Activated CD4-positive, alpha-beta memory T cell treated with anti-CD3 and anti-CD28 coated beads for 36 hours (primary cell): ENCODE measurements around the gene GSTM3. TPM values are rescaled to one million over a fixed set of nuclear protein-coding genes. Genes with fewer than 3 reads are reported as not detected.

ENCODE experiments used
- CTCF ChIA-PET: fragments of 350-600 bp; sonication (Branson Sonifier 250); formaldehyde crosslinking; loops from one replicate; lab custom pipeline; 2021; ENCODE audit warnings: antibody characterized with exemption, inconsistent platforms; lab: Charles Lee
- POLR2A ChIA-PET: fragments of 350-600 bp; sonication (Branson Sonifier 250); formaldehyde crosslinking; loops from one replicate; lab custom pipeline; 2021; ENCODE audit warnings: antibody characterized with exemption; lab: Charles Lee
- DNase-seq: peaks from one replicate; pipeline ENCODE4 v3.0.0-alpha.2; 2020
- H3K27ac Mint-ChIP-seq: one replicate; pipeline ENCODE4 v1.8.0; 2021; ENCODE audit warnings: mixed read lengths
- H3K27me3 Mint-ChIP-seq: one replicate; pipeline ENCODE4 v1.8.0; 2021; ENCODE audit warnings: mixed read lengths
- H3K36me3 Mint-ChIP-seq: one replicate; pipeline ENCODE4 v1.8.0; 2021; ENCODE audit warnings: mixed read lengths
- H3K4me1 Mint-ChIP-seq: one replicate; pipeline ENCODE4 v1.8.0; 2021; ENCODE audit warnings: low read depth, mixed read lengths
- H3K4me3 Mint-ChIP-seq: one replicate; pipeline ENCODE4 v1.8.0; 2021; ENCODE audit warnings: mild to moderate bottlenecking, mixed read lengths
- H3K9me3 Mint-ChIP-seq: one replicate; pipeline ENCODE4 v1.8.0; 2021; ENCODE audit warnings: mixed read lengths
- intact Hi-C: fragments of 100-400 bp; cut with micrococcal nuclease; formaldehyde crosslinking; loops from one replicate; pipeline ENCODE4 v1.15.1; 2023
- total RNA-seq, 2 experiments: library from RNA; stranded (reverse); gene quantifications; one replicate each; pipeline ENCODE4 v1.2.3, GENCODE V29; 2021

Gene GSTM3
- total RNA-seq, 2 experiments from 2014 or later: 1.6 to 2.1 TPM

DNA sequence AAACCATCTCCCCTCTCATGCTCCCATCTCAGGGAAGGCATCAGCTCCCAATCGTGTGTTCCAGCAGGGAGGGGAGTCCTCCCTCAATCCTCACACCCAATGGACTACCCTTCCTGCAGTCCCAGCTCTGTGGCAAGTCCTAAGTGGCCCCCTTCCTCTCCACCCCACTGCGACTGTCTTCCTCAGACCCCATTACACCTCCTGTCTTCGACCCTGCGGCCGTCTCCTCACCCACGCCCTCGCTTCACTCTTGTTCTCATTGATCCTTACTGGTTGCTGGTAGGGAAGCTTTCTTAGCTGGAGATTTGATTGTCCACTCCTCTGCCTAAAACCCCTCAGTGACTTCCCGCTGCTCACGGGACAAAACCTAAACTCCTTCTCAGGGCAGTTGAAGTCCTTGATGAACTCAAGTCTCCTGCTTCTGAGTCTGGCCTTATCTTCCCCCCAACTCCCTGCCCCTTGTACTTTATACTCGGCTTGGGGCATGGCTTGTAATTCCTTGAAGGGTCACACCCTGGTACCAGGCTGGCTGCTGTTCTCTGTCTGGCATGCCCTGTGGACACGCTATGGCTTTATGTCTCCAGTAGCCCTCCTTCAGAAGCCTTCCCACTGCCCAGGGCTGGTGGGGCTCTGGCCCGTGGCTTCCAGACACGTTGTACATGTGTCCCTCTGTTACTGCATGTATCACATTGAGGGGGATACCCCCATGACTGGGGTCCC lies 25.2 kb upstream of the GSTM3 start:
- ChIA-PET POLR2A (no interaction called here), CTCF (interaction anchor here (0.9 kb wide), 1 partner anchor 219 kb away, joined by 4 read pairs; the partner anchor contains the start of gene AHCYL1)
- no peaks in the 10 kb centered on the region for H3K27me3 Mint-ChIP-seq
- H3K9me3 Mint-ChIP-seq: no peaks in the 10 kb centered on the region
- intact Hi-C loops: no loop called here
- H3K4me1 Mint-ChIP-seq: no peaks in the 10 kb centered on the region
- H3K36me3 Mint-ChIP-seq: no peaks in the 10 kb centered on the region
- H3K27ac Mint-ChIP-seq: no peak overlapping the region
- DNase-seq: peak; percentile 6
- H3K4me3 Mint-ChIP-seq: no peak overlapping the region

GRCh38 chr1:109765483-109765815 lies 24.6 kb upstream of the GSTM3 start:
- Mint-ChIP-seq H3K9me3 (no peaks in the 10 kb centered on the region), H3K27me3 (no peaks in the 10 kb centered on the region), H3K4me3 (no peak overlapping the region), H3K36me3 (no peaks in the 10 kb centered on the region), H3K4me1 (no peaks in the 10 kb centered on the region), H3K27ac (no peak overlapping the region)
- intact Hi-C loops: no loop called here
- CTCF ChIA-PET: no interaction called here
- POLR2A ChIA-PET: no interaction called here
- no peak for DNase-seq

DNA sequence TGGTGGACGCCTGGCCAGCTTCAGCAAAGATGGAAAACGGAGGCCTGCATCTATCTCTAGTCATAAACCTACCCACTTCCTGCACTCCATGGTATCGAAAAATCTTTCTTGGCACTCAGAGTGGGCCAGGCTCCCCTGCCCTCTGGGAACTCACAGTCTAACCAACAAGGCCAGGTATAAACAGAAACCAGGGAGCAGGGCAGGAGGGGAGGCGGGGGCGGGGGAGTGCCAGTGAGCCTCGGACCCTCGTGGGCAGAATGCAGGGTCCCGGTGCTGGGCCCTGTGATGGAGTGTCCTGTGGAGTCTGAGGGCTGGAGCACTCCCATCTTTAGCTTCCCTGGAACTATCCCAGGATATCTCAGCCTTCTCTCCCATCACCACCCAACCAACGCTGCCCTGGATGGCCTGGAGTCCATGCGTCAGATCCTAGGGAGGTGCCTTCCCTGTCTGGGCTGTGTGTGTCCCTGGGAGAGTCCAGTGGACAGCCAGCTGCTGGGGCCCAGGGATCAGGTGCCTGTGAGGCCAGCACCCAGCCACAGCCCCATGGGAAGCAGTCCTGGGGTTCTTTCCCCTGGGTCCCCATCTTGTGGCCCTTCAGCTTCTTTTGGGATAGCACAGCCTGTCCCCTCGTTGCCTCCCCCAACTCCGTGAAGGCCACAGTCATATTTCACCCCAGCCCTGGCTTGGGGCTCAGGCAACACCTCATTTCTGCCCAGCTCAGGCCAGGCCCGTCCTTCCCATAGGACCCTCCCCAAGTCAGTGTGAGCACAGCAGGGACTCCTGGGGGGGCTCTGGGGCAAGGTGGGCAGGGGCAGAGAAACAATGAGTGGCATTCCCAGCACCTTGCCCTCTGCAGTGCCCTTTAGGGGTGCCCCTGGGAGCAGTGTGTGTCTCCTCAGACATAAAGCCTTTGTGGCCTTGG lies 24.0 kb upstream of the GSTM3 start:
- peak; percentile 6 for DNase-seq
- intact Hi-C loops: no loop called here
- Mint-ChIP-seq H3K27me3 (no peaks in the 10 kb centered on the region), H3K4me1 (no peaks in the 10 kb centered on the region), H3K36me3 (no peaks in the 10 kb centered on the region), H3K4me3 (no peak overlapping the region), H3K27ac (no peak overlapping the region), H3K9me3 (no peaks in the 10 kb centered on the region)
- ChIA-PET CTCF (interaction anchor here (0.5 to 1.4 kb wide), 4 partner anchors 9 to 488 kb away, joined by 3 read pairs; no protein-coding TSS in a partner anchor), POLR2A (no interaction called here)

- no peak within 1 kb of the TSS for H3K4me3 Mint-ChIP-seq
- no peaks in the 10 kb centered on the region for H3K36me3 Mint-ChIP-seq
- DNase-seq: peak; percentile 6
- no peaks in the 10 kb centered on the region for H3K27me3 Mint-ChIP-seq
- H3K9me3 Mint-ChIP-seq: no peaks in the 10 kb centered on the region
- no peak within 1 kb of the TSS for H3K27ac Mint-ChIP-seq
- CTCF ChIA-PET: interaction anchor here (0.6 to 1.4 kb wide), 4 partner anchors 10 to 221 kb away, joined by 3 read pairs; partner anchors contain the start of gene AHCYL1
- POLR2A ChIA-PET: no interaction called here
- H3K4me1 Mint-ChIP-seq: no peaks in the 10 kb centered on the region
- intact Hi-C loops: no loop called here
These were observed 23.0 kb upstream of the GSTM3 start, which contains the start of gene EPS8L3 for GRCh38 chr1:109763646-109764415. Gene EPS8L3 (minus strand): TSS chr1:109763923. CDS start chr1:109761749, 2,174 bp downstream.

GRCh38 chr1:109762821-109763645 lies 22.2 kb upstream of the GSTM3 start:
- intact Hi-C loops: no loop called here
- H3K36me3 Mint-ChIP-seq: no peaks in the 10 kb centered on the region
- CTCF ChIA-PET: interaction anchor here (0.9 to 1.4 kb wide), 3 partner anchors 123 to 222 kb away, joined by 3 to 4 read pairs (median 3); partner anchors contain the start of gene AHCYL1
- DNase-seq: no peak
- no peaks in the 10 kb centered on the region for H3K4me1 Mint-ChIP-seq
- no peak overlapping the region for H3K27ac Mint-ChIP-seq
- no peaks in the 10 kb centered on the region for H3K27me3 Mint-ChIP-seq
- H3K4me3 Mint-ChIP-seq: no peak overlapping the region
- POLR2A ChIA-PET: no interaction called here
- no peaks in the 10 kb centered on the region for H3K9me3 Mint-ChIP-seq

DNA sequence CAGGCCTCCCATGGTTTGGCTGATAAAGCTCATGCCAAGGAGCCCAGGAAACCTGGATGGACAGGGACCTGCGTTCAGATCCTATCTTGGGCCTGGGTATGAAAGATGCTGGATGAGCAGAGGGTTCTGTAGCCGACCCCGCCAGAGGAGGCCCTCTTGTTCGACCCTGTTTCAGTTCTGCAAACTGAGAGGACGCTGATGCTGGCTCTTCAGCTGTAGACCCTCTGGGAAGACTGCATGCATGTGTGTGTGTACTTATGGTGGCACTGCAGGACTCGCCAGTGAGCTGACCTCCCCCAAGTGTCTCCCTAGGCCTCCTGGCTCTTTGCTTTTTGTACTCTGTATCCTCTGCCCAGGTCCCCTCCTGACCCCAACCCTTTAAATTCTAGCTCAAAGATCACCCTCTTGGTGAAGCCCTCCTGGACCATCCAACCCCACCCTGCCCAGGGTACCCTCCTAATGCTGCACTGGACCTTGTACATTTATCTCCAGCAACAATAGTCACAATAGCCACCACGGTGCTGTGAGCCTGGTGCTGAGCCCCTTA lies 21.3 kb upstream of the GSTM3 start:
- Mint-ChIP-seq H3K4me3 (no peak overlapping the region), H3K9me3 (no peaks in the 10 kb centered on the region), H3K36me3 (no peaks in the 10 kb centered on the region), H3K27ac (no peak overlapping the region), H3K27me3 (no peaks in the 10 kb centered on the region), H3K4me1 (no peaks in the 10 kb centered on the region)
- DNase-seq: no peak
- intact Hi-C loops: no loop called here
- ChIA-PET POLR2A (no interaction called here), CTCF (interaction anchor here (1.3 kb wide), 1 partner anchor 122 kb away, joined by 4 read pairs; no protein-coding TSS in a partner anchor)

- CTCF ChIA-PET: interaction anchor here (1.3 kb wide), 1 partner anchor 122 kb away, joined by 4 read pairs; no protein-coding TSS in a partner anchor
- peak; percentile 7 for DNase-seq
- POLR2A ChIA-PET: no interaction called here
- intact Hi-C loops: no loop called here
- Mint-ChIP-seq H3K27ac (no peak overlapping the region), H3K4me3 (no peak overlapping the region), H3K9me3 (no peaks in the 10 kb centered on the region), H3K4me1 (no peaks in the 10 kb centered on the region), H3K36me3 (no peaks in the 10 kb centered on the region), H3K27me3 (no peaks in the 10 kb centered on the region)
These were observed 20.6 kb upstream of the GSTM3 start for GRCh38 chr1:109761227-109762038.

DNA sequence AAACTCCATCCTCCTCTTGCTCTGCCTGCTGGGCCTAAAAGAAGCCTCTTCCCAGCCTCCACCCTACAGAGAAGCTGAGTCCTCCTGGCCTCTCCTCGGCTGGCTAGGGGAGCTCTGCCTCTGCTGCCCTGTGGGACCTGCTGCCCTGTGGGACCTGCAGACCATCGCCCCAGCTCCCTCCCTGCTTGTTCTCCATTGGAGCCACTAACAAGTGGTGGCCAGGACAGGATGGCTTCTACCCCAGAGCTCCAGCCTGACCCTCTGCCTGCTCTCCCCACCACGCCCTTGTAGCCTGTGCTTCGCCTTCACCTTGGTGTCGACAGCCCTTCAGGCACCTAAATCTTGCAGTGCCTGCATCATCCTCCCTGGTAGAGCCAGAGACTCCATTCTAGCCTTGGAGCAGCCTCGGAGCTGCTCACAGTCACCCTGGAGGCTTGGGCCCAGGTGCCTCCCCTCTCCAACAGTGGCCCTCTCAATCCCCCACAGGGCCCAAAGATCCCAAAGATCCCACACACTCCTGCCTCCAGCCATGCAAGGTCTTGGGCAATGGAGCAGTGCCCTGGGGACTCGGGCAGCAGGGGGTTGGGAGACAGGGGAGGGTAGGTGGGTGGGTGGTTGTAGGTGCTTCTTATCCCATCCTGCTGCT lies 19.9 kb upstream of the GSTM3 start:
- no peaks in the 10 kb centered on the region for H3K4me1 Mint-ChIP-seq
- no peak for DNase-seq

DNA sequence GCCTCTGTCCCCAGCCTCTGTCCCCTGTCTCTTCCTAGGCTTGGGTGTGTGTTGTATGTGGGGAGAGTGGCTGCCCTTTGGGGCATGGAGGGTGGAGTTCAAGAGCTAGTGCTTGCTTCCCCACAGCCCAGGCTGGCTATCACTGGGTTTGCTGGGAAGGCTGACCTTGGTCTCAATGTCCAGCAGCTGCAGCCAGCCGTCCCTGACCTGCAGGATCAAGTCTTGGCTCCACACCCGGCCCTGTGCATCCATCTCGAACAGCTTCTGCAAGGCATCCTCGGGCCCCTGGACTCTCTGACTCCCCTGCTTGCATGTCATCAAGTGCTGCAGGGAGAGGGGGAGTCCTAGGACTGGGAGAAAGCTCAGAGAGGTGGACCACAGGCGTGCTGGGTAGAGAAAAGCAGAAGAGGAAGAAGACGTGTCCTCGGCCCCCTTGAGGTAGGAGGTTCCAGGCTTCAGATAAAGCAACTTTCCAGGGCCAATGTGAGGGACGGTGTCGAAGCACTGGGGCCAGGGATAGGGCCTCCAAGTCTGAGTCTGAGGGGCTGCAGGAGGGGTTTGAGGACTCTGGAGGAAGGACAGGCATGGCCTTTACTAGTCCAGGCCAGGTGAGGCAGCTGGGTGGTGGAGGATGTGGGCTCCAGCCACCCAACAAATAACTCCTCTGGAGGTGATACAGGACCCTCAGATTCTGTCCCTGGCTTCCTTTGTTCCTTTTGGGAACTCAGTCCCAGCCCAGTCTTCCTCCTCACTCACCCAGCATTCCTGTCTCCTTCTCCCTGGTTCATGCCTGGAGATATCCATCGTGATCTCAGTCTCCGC lies 18.9 kb upstream of the GSTM3 start:
- H3K27me3 Mint-ChIP-seq: no peaks in the 10 kb centered on the region
- no peaks in the 10 kb centered on the region for H3K36me3 Mint-ChIP-seq
- peak; percentile 6 for DNase-seq
- intact Hi-C loops: no loop called here
- no peaks in the 10 kb centered on the region for H3K9me3 Mint-ChIP-seq
- POLR2A ChIA-PET: no interaction called here
- H3K4me3 Mint-ChIP-seq: no peak overlapping the region
- H3K4me1 Mint-ChIP-seq: no peaks in the 10 kb centered on the region
- no peak overlapping the region for H3K27ac Mint-ChIP-seq
- CTCF ChIA-PET: interaction anchor here (1.2 kb wide), 1 partner anchor 119 kb away, joined by 5 read pairs; no protein-coding TSS in a partner anchor

More for the DNA sequence above, 19.9 kb upstream of the GSTM3 start:
- Mint-ChIP-seq H3K27me3 (no peaks in the 10 kb centered on the region), H3K9me3 (no peaks in the 10 kb centered on the region), H3K36me3 (no peaks in the 10 kb centered on the region), H3K27ac (no peak overlapping the region), H3K4me3 (no peak overlapping the region)
- intact Hi-C loops: no loop called here
- CTCF ChIA-PET: interaction anchor here (0.6 to 1.2 kb wide), 2 partner anchors 120 to 159 kb away, joined by 3 to 5 read pairs; no protein-coding TSS in a partner anchor
- POLR2A ChIA-PET: no interaction called here
